A549 (cell line): ENCODE measurements around the gene CCL7. TPM values are rescaled to one million over a fixed set of nuclear protein-coding genes. Genes with fewer than 3 reads are reported as not detected.

ENCODE experiments used
- ATAC-seq, 2 experiments: fragments of 200-7000 bp in 1 of 2; fragments of >200 bp in 1 of 2; cut with Nextera tagmentation in 1 of 2; cut with Tn5 transposase in 1 of 2; 3 replicates each; pipeline versions ENCODE4 v1.8.0 to v1.9.1; 2018 to 2020; ENCODE audit warnings: mild to moderate bottlenecking in 1 of 2, moderate library complexity in 1 of 2
- CTCF ChIA-PET: fragments of 300-600 bp; sonication (Branson Sonifier 250); formaldehyde crosslinking; extraction: SDS; loops from one replicate; lab custom pipeline; 2021; ENCODE audit warnings: antibody characterized with exemption, inconsistent platforms; lab: Yijun Ruan, JAX
- POLR2A ChIA-PET: fragments of 350-600 bp; formaldehyde crosslinking; extraction: SDS; loops from one replicate; lab custom pipeline; 2021; ENCODE audit warnings: antibody characterized with exemption, inconsistent platforms; lab: Yijun Ruan, JAX
- DNase-seq, 2 experiments: peaks; one replicate each; pipeline versions ENCODE4 v3.0.0 to v3.0.0-alpha.2; 2011 to 2016; ENCODE audit warnings: low read depth in 1 of 2, low spot score in 1 of 2
- FAIRE-seq: peaks from 2 replicates; lab custom pipeline; 2011; peaks lifted over from hg19 to GRCh38; lab: Jason Lieb, UNC
- H3K27ac ChIP-seq, 2 experiments: fragments of >200 bp; sonication (Bioruptor Twin); formaldehyde crosslinking; 3 replicates each; pipeline ENCODE4 v1.5.1; 2016 to 2017
- H3K4me1 ChIP-seq: fragments of >200 bp; sonication (Bioruptor Twin); formaldehyde crosslinking; 3 replicates; pipeline ENCODE4 v1.6.1; 2016
- H3K4me2 ChIP-seq: fragments of >200 bp; sonication (Bioruptor Twin); formaldehyde crosslinking; 3 replicates; pipeline ENCODE4 v1.6.1; 2016
- H3K4me3 ChIP-seq: fragments of >200 bp; sonication (Bioruptor Twin); formaldehyde crosslinking; 3 replicates; pipeline ENCODE4 v1.5.1; 2016
- H3K9me3 ChIP-seq: fragments of >200 bp; sonication (Bioruptor Twin); formaldehyde crosslinking; 3 replicates; pipeline ENCODE4 v1.6.1; 2016
- BCL3 ChIP-seq: fragments of >200 bp; sonication (Bioruptor Twin); formaldehyde crosslinking; IDR thresholded peaks from 3 replicates; pipeline ENCODE4 v1.6.1; 2016
- BHLHE40 ChIP-seq: IDR thresholded peaks from 2 replicates; pipeline ENCODE4 v1.6.1; 2012; ENCODE audit warnings: low read depth, low read length, inconsistent platforms
- CEBPB ChIP-seq, 2 experiments: fragments of >200 bp in 1 of 2; sonication (Bioruptor Twin) in 1 of 2; formaldehyde crosslinking in 1 of 2; IDR thresholded peaks; 2 replicates each; pipeline ENCODE4 v1.6.1; 2012 to 2016
- CTCF ChIP-seq: fragments of >200 bp; sonication (Bioruptor Twin); formaldehyde crosslinking; IDR thresholded peaks from 3 replicates; pipeline ENCODE4 v1.5.1; 2016
- EHMT2 ChIP-seq: fragments of 200-600 bp; sonication (generic); IDR thresholded peaks from 2 replicates; pipeline ENCODE4 v1.6.1; 2016; ENCODE audit warnings: antibody characterized with exemption, low read depth, mild to moderate bottlenecking, moderate library complexity
- FOSB ChIP-seq: fragments of 250-450 bp; sonication (Bioruptor Pico); IDR thresholded peaks from 2 replicates; pipeline ENCODE4 v1.5.0; 2020; ENCODE audit warnings: mild to moderate bottlenecking, moderate library complexity
- FOSL2 ChIP-seq, 2 experiments: fragments of 450-650 bp in 1 of 2; fragments of >200 bp in 1 of 2; sonication (Bioruptor Twin) in 1 of 2; formaldehyde crosslinking; IDR thresholded peaks; 2 replicates each; pipeline versions ENCODE4 v1.5.0 to v1.6.1; 2016 to 2020; ENCODE audit warnings: mild to moderate bottlenecking in 1 of 2, moderate library complexity in 1 of 2
- FOXS1 ChIP-seq: fragments of 250-450 bp; sonication (Bioruptor Pico); IDR thresholded peaks from 2 replicates; pipeline ENCODE4 v1.5.0; 2020; ENCODE audit warnings: mild to moderate bottlenecking, moderate library complexity
- GATA3 ChIP-seq: IDR thresholded peaks from 2 replicates; pipeline ENCODE4 v1.6.1; 2012; ENCODE audit warnings: borderline replicate concordance
- HDAC2 ChIP-seq: fragments of 200-600 bp; sonication (generic); IDR thresholded peaks from 2 replicates; pipeline ENCODE4 v1.6.1; 2016
- HMGXB4 ChIP-seq: fragments of 250-450 bp; sonication (Bioruptor Pico); IDR thresholded peaks from 2 replicates; pipeline ENCODE4 v1.5.0; 2021; ENCODE audit warnings: mild to moderate bottlenecking, moderate library complexity, borderline replicate concordance
- HOXA7 ChIP-seq: fragments of 250-450 bp; sonication (Bioruptor Pico); IDR thresholded peaks from 2 replicates; pipeline ENCODE4 v1.5.0; 2020; ENCODE audit warnings: mild to moderate bottlenecking, moderate library complexity
- HOXB13 ChIP-seq: fragments of 250-450 bp; sonication (Bioruptor Pico); IDR thresholded peaks from 2 replicates; pipeline ENCODE4 v1.5.0; 2020; ENCODE audit warnings: low read depth, mild to moderate bottlenecking, moderate library complexity
- HOXB5 ChIP-seq: fragments of 250-450 bp; sonication (Bioruptor Pico); IDR thresholded peaks from 2 replicates; pipeline ENCODE4 v1.5.0; 2020; ENCODE audit warnings: mild to moderate bottlenecking, moderate library complexity
- KDM1A ChIP-seq: fragments of 200-600 bp; sonication (generic); IDR thresholded peaks from 2 replicates; pipeline ENCODE4 v1.6.1; 2016; ENCODE audit warnings: low read depth, mild to moderate bottlenecking
- KDM5A ChIP-seq: fragments of 200-600 bp; sonication (generic); IDR thresholded peaks from 2 replicates; pipeline ENCODE4 v1.6.1; 2016; ENCODE audit warnings: antibody characterized with exemption, mild to moderate bottlenecking
- MAFK ChIP-seq: fragments of 450-650 bp; IDR thresholded peaks from 2 replicates; pipeline ENCODE4 v1.6.1; 2014; ENCODE audit not compliant: partially characterized antibody
- NFE2L2 ChIP-seq: fragments of 150-350 bp; conservative IDR thresholded peaks from 2 replicates; pipeline ENCODE4 v1.6.1; 2014; ENCODE audit warnings: low read length
- NR3C1 ChIP-seq: fragments of >200 bp; sonication (Bioruptor Twin); formaldehyde crosslinking; IDR thresholded peaks from 3 replicates; pipeline ENCODE4 v1.6.1; 2017
- PHF8 ChIP-seq: fragments of 200-600 bp; sonication (generic); IDR thresholded peaks from 2 replicates; pipeline ENCODE4 v1.6.1; 2016; ENCODE audit warnings: low read depth, mild to moderate bottlenecking, antibody characterized with exemption, moderate library complexity, borderline replicate concordance
- POLR2A ChIP-seq: IDR thresholded peaks from 2 replicates; pipeline ENCODE4 v1.6.1; 2012; ENCODE audit warnings: mild to moderate bottlenecking, low read length
- POLR2AphosphoS2 ChIP-seq: conservative IDR thresholded peaks from 2 replicates; pipeline ENCODE4 v1.6.1; 2012; ENCODE audit warnings: low read length, improper control_type of control experiment, inconsistent platforms
- REST ChIP-seq: fragments of 200-600 bp; sonication (generic); IDR thresholded peaks from 2 replicates; pipeline ENCODE4 v1.6.1; 2016; ENCODE audit warnings: antibody characterized with exemption, mild to moderate bottlenecking, moderate library complexity
- RNF2 ChIP-seq: fragments of 200-600 bp; sonication (generic); IDR thresholded peaks from 2 replicates; pipeline ENCODE4 v1.6.1; 2016; ENCODE audit warnings: low read depth, mild to moderate bottlenecking, antibody characterized with exemption, moderate library complexity, borderline replicate concordance
- SMC3 ChIP-seq: fragments of >200 bp; sonication (Bioruptor Twin); formaldehyde crosslinking; IDR thresholded peaks from 3 replicates; pipeline ENCODE4 v1.6.1; 2018; ENCODE audit warnings: inconsistent platforms
- TP53 ChIP-seq: fragments of 250-450 bp; sonication (Bioruptor Pico); IDR thresholded peaks from 2 replicates; pipeline ENCODE4 v1.5.0; 2021; ENCODE audit warnings: mild to moderate bottlenecking, moderate library complexity
- ZC3H11A ChIP-seq: fragments of 450-650 bp; IDR thresholded peaks from 2 replicates; pipeline ENCODE4 v1.6.1; 2014; ENCODE audit warnings: antibody characterized with exemption, mild to moderate bottlenecking
- WGBS: methylation state at CpG from one replicate; pipeline ENCODE4 v1.1.6; 2017; ENCODE audit errors: missing lambda C conversion rate; 5-methylcytosine and 5-hydroxymethylcytosine counted together
- polyA plus RNA-seq, 4 experiments: library from polyadenylated mRNA; depleted of rRNA in 3 of 4; stranded (reverse); fragments of >200 nt; fragmentation: RNase III in 1 of 4; extraction: RNeasy Plus Mini Kit Qiagen cat#74134 plus additional on column Dnase treatment in 1 of 4; gene quantifications; 2 replicates in 3 of 4; 3 replicates in 1 of 4; pipeline ENCODE4 v1.2.3, GENCODE V29; 2011 to 2017

The CCL7 gene
- polyA plus RNA-seq, 2 of the 4 experiments (the other 2 are of a cell fraction): 0.17 TPM; not detected in 1

GRCh38 chr17:34255841-34256240 is 14.2 kb upstream of the CCL7 start:
- Histone ChIP-seq H3K4me3 (peak overlapping the region; percentile 40), H3K4me2 (peak overlapping the region; percentile 84), H3K9me3 (no peaks in the 10 kb centered on the region), H3K4me1 (peaks cover 49% of the 10 kb centered on the region), H3K27ac (peak overlapping the region; percentile 73 to 87)
- ATAC-seq (no peak), DNase-seq (no peak), FAIRE-seq (no peak)
- WGBS: 60% methylated on average over 1 of the region's 1 CpG
- TF ChIP-seq HDAC2 (0 out of 2 replicates have a peak, but pooled peaks have one; percentile 42), FOXS1 (CRISPR knock-in tag) (no peak), MAFK (no peak), EHMT2 (no peak), BHLHE40 (no peak), POLR2A (no peak), RNF2 (no peak), CTCF (no peak), KDM1A (peak; percentile 85; the same call in 1 of the 2 replicates), FOSL2 (IDR thresholded peaks at IDR 0.05) (no peak), FOSL2 (CRISPR knock-in tag; IDR thresholded peaks at IDR 0.05) (no peak)
- ChIA-PET POLR2A (no interaction called here), CTCF (interaction anchor here (1.4 to 9.4 kb wide), 4 partner anchors 14 to 105 kb away, joined by 4 to 57 read pairs (median 8); partner anchors contain the start of genes CCL1 and CCL7)

GRCh38 chr17:34257299-34257985 is 12.6 kb upstream of the CCL7 start:
- TF ChIP-seq PHF8: no peak
- TF ChIP-seq KDM5A: no peak
- TF ChIP-seq HOXB13 (CRISPR knock-in tag): no peak
- TF ChIP-seq CEBPB (IDR thresholded peaks at IDR 0.05): no peak
- no peak for TF ChIP-seq TP53 (CRISPR knock-in tag)
- TF ChIP-seq POLR2AphosphoS2: no peak
- TF ChIP-seq BHLHE40: no peak
- no peak for TF ChIP-seq BCL3
- no peak for TF ChIP-seq FOSL2 (IDR thresholded peaks at IDR 0.05)
- TF ChIP-seq FOSL2 (CRISPR knock-in tag; IDR thresholded peaks at IDR 0.05): no peak
- TF ChIP-seq NR3C1: no peak
- TF ChIP-seq FOSB (CRISPR knock-in tag): no peak
- TF ChIP-seq ZC3H11A: no peak
- TF ChIP-seq SMC3: no peak
- no peak for TF ChIP-seq REST
- no peak for TF ChIP-seq HMGXB4 (CRISPR knock-in tag)
- TF ChIP-seq GATA3: no peak
- TF ChIP-seq HOXA7: no peak
- TF ChIP-seq HDAC2: no peak
- no peak for TF ChIP-seq HOXB5
- no peak for TF ChIP-seq NFE2L2
- H3K9me3 ChIP-seq: no peaks in the 10 kb centered on the region
- no peak for DNase-seq
- peaks cover 33% of the 10 kb centered on the region for H3K4me1 ChIP-seq
- no peak overlapping the region for H3K4me2 ChIP-seq
- H3K27ac ChIP-seq: no peak overlapping the region
- H3K4me3 ChIP-seq: no peak overlapping the region
- ATAC-seq: no peak
- no peak for FAIRE-seq
- 61% methylated on average over 5 of the region's 5 CpGs for WGBS
- CTCF ChIA-PET: interaction anchor here (1.2 to 3.5 kb wide), 2 partner anchors 20 to 57 kb away, joined by 3 to 13 read pairs; no protein-coding TSS in a partner anchor
- POLR2A ChIA-PET: no interaction called here
